ENCODE measurements around the gene FBN2. TPM values are rescaled to one million over a fixed set of nuclear protein-coding genes. Genes with fewer than 3 reads are reported as not detected.

Gene FBN2
- total RNA-seq, 4 donors from 2014 or later: 5.3 to 19.4 (median 7.5) TPM

- no peak overlapping the region for H3K27ac ChIP-seq
- H3K27me3 ChIP-seq: no peaks in the 10 kb centered on the region
- H3K36me3 ChIP-seq: no peaks in the 10 kb centered on the region
- H3K9me3 ChIP-seq: no peaks in the 10 kb centered on the region
- TF ChIP-seq POLR2A (IDR thresholded peaks at IDR 0.05) (no peak), EP300 (IDR thresholded peaks at IDR 0.05) (no peak), POLR2AphosphoS5 (IDR thresholded peaks at IDR 0.05) (no peak), CTCF (IDR thresholded peaks at IDR 0.05) (no peak)
- no peaks in the 10 kb centered on the region for H3K4me1 ChIP-seq
- WGBS, 2 donors (ENCODE audit: low coverage in 1 of 2): 89 to 96% methylated on average over 3 of the region's 3 CpGs
- H3K4me3 ChIP-seq: no peak overlapping the region
- no peak for ATAC-seq
Observed at GRCh38 chr5:128483738-128484137, 54.3 kb downstream of the FBN2 start.

GRCh38 chr5:128480906-128481633 is 57.0 kb downstream of the FBN2 start:
- TF ChIP-seq POLR2AphosphoS5 (IDR thresholded peaks at IDR 0.05) (no peak), EP300 (IDR thresholded peaks at IDR 0.05) (no peak), POLR2A (IDR thresholded peaks at IDR 0.05) (no peak), CTCF (IDR thresholded peaks at IDR 0.05) (no peak)
- Histone ChIP-seq H3K4me3 (no peak overlapping the region), H3K27ac (no peak overlapping the region), H3K9me3 (no peaks in the 10 kb centered on the region), H3K4me1 (no peaks in the 10 kb centered on the region), H3K27me3 (no peaks in the 10 kb centered on the region), H3K36me3 (no peaks in the 10 kb centered on the region)
- WGBS, 2 donors (ENCODE audit: low coverage in 1 of 2): 52 to 69% methylated on average over 4 to 5 of the region's 5 CpGs
- no peak for ATAC-seq

- ATAC-seq: no peak
- H3K36me3 ChIP-seq: no peaks in the 10 kb centered on the region
- 82 to 88% methylated on average over 1 of the region's 1 CpG for WGBS, 2 donors (ENCODE audit: low coverage in 1 of 2)
Observed at GRCh38 chr5:128480158-128480557, 57.9 kb downstream of the FBN2 start.

GRCh38 chr5:128478386-128479368 is 59.4 kb downstream of the FBN2 start:
- Histone ChIP-seq H3K27me3 (no peaks in the 10 kb centered on the region), H3K27ac (no peak overlapping the region), H3K4me3 (no peak overlapping the region), H3K4me1 (no peaks in the 10 kb centered on the region), H3K36me3 (no peaks in the 10 kb centered on the region), H3K9me3 (no peaks in the 10 kb centered on the region)
- ATAC-seq: no peak
- TF ChIP-seq POLR2AphosphoS5 (IDR thresholded peaks at IDR 0.05) (no peak), CTCF (IDR thresholded peaks at IDR 0.05) (no peak), POLR2A (IDR thresholded peaks at IDR 0.05) (no peak), EP300 (IDR thresholded peaks at IDR 0.05) (no peak)
- 86 to 95% methylated on average over 5 to 6 of the region's 6 CpGs for WGBS, 2 donors (ENCODE audit: low coverage in 1 of 2)

More at GRCh38 chr5:128480158-128480557, 57.9 kb downstream of the FBN2 start:
- Histone ChIP-seq H3K27me3 (no peaks in the 10 kb centered on the region), H3K27ac (no peak overlapping the region), H3K4me1 (no peaks in the 10 kb centered on the region), H3K4me3 (no peak overlapping the region), H3K9me3 (no peaks in the 10 kb centered on the region)
- TF ChIP-seq EP300 (IDR thresholded peaks at IDR 0.05) (no peak), CTCF (IDR thresholded peaks at IDR 0.05) (no peak), POLR2AphosphoS5 (IDR thresholded peaks at IDR 0.05) (no peak), POLR2A (IDR thresholded peaks at IDR 0.05) (no peak)
